Astrocyte of the hippocampus (primary cell): ENCODE results near the gene ZNF574.
"Not testable (repeated sequence)": the region's sequence is repeated elsewhere in the genome, so short reads cannot be mapped to it uniquely, and the experiment has no call there.

Experiments
- DNase-seq: peaks from one replicate; pipeline ENCODE4 v3.0.0; 2011; ENCODE audit warnings: low read depth, low spot score

Gene ZNF574

DNA sequence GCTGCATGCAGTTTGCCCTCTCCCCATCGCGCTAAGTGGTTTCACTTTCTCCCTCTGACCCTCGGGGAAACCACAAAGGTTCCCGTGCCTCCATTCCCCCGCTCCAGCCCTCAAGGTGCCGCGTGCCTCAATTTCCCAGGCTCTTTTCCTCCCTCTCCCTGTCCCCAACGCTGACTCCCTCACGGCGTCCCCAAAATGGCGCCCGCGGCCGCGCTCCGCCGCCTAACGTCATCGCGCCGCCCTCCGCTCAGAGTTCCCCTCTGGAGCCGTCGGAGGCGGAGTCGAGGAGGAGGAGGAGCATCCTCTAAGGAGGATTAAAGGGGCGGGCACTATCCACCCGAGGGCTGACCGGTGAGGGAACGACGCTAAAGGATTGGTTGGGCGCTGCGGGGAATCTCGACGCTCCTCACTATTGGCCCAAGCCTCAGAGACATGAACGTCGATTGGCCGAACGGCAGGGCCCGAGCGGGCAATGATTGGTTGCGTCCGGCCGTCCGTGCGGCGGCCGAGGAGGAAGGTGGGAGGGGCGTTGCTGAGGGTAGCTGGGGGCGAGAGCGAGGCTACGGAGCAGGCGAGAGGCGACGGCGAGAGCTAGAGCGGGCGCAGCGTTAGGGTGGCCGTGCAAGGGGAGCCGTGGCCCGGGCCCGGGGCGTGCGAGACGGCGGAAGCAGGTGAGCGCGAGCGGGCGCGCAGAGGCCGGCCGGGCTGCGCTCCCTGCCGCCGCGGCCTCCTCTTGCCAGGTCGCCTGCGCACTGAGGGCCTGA, at the start of gene ZNF574:
Gene ZNF574, plus strand, starts transcription at position 551 of the 764 bp plus-strand sequence. CDS start 2,441 bp downstream, outside the sequence.
- DNase-seq, result peak; percentile 100

GRCh38 chr19:42028304-42029216, 47.4 kb upstream of the ZNF574 start:
- DNase-seq, result no peak

DNA sequence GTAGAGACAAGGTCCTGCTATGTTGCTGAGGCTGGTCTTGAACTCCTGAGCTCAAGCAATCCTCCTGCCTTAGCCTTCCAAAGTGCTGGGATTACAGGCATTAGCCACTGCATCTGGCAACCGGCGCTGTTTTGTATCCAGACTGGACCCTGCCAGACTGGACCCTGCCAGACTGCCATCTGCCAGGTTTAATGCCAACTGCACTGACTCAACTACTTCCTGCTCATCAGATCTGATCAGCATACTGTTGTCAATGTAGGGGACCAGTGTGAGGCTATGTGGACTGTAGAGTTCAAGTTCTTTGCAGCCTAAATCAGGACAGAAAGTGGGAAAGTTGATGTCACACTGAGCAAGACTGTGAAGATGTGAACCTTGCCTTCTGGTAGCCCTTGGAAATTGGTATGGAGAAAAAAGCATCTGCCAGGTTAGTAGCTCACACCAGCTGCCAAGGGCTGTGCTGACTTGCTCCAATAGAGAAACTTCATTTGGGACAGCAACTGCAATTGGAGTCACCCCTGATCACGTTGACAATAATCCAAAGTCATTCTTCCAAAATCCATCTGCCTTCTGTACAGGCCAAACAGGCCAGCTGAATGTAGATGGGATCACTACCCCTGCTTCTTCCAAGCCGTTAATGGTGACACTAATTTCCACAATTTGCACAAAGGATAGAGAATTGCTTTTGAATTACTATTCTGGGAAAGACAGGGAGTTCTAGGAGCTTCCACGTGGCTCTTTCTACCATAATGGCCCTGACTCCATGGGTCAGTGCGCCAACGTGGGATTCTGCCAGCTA, 45.1 kb upstream of the ZNF574 start:
- DNase-seq, result no peak

- DNase-seq, result peak; percentile 53
Measured at GRCh38 chr19:42032431-42032830, 43.5 kb upstream of the ZNF574 start.

GRCh38 chr19:42033413-42033812, 42.6 kb upstream of the ZNF574 start:
- no peak for DNase-seq

DNA sequence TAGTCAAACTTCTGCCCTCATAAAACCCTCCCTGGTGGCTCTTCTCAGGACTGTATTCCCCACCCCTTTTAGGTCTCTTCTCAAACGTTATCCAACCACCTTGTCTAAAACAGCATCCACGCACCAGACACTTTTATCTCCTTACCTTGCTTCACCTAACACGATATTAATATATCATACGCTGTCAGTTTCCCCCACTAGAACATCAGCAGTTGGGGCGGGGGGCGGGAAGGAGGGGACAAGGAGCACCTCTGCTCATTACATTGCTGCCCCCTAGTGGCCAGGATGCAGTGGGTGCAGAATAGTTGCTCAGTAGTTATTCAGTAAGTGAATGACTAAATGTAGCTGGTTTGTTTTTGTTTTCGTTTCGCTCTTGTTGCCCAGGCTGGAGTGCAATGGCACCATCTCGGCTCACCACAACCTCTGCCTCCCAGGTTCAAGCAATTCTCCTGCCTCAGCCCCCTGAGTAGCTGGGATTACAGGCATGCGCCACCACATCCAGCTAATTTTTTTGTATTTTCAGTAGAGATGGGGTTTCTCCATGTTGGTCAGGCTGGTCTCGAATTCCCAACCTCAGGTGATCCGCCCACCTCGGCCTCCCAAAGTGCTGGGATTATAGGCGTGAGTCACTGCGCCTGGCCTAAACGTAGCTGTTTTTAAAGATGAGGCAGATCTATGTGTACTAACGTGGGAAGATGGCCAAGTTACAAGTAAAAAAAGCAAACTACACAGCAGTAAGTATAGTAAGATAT, 41.1 kb upstream of the ZNF574 start:
- peak; percentile 85 for DNase-seq

GRCh38 chr19:42037649-42038048, 38.3 kb upstream of the ZNF574 start:
- DNase-seq, result no peak

DNA sequence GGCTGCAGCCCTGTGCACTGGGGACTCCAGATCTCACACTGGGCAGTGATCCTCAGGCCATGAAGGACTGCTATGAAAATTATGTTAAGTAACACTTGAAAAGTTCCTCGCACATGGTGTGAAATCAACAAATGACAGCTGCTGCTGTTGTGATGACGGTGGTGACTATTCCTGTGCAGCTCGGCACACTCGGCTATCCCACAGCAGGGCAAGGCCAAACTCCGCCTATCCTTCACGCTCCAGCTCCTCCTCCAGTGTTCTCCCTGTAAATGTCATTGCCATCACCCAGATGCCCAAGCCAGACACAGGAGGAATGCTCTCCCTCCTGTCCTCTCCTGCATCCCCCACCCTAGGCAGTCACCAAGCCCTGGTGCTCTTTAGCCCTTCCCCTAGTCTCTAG, 37.3 kb upstream of the ZNF574 start:
- DNase-seq, result no peak

- DNase-seq, result no peak
Measured at GRCh38 chr19:42040031-42040430, 35.9 kb upstream of the ZNF574 start.

DNA sequence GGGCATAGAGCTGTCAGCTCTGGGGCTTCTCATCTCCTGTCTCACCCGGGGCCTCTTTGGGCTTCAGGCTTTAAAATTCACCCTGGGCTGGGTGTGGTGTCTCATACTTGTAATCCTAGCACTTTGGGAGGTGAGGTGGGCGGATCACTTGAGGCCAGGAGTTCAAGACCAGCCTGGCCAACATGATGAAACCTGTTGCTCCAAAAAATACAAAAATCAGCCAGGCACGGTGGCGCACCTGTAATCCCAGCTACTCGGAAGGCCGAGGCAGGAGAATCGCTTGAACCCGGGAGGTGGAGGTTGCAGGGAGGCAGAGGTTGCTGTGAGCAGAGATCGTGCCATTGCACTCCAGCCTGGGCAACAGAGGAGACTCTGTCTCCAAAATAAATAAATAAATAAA, 35.5 kb upstream of the ZNF574 start:
- not testable (repeated sequence) for DNase-seq

- no peak for DNase-seq
Measured at GRCh38 chr19:42042455-42043170, 33.4 kb upstream of the ZNF574 start.

GRCh38 chr19:42045575-42045974, 30.4 kb upstream of the ZNF574 start:
- no peak for DNase-seq

- no peak for DNase-seq
Measured at GRCh38 chr19:42048992-42049391, 27.0 kb upstream of the ZNF574 start.

GRCh38 chr19:42051166-42052115, 24.5 kb upstream of the ZNF574 start:
- no peak for DNase-seq

DNA sequence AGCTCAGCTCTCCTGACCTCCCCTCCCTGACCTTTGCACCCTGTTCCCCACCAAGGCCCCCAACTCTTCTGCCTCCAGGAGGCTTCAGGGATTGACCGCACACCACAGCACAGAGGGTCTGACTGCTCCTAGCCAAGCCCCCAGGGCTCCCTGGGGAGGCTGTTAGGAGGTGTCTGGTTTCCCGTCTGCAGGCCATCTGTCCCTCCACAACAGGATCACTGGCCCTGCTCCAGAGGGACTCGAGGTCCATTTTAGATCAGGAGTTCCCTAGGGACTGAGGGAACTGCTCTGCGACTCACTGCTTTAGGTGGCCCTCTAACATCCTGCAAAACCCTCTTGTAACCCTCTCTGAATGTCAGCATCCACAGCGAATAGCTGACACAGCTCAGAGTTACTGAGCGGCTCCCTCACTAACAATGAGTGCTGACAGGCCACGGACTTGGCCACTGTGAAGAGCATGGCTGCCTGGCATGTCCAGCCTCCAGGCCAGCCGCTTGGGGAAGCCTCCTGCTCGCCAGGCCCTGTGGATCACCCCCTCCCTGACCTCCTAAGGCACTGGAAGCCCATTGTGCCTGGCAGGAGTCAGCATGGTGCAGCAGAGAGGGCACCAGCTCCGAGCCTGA, 23.6 kb upstream of the ZNF574 start:
- no peak for DNase-seq

- no peak for DNase-seq
Measured at GRCh38 chr19:42053037-42053935, 22.7 kb upstream of the ZNF574 start.

- DNase-seq, result no peak
Measured at GRCh38 chr19:42054205-42054604, 21.8 kb upstream of the ZNF574 start.

- no peak for DNase-seq
Measured at GRCh38 chr19:42057846-42058245, 18.1 kb upstream of the ZNF574 start.
